GOT3 (cell line): ENCODE results near the gene CDK9.
"Not testable (repeated sequence)": the region's sequence is repeated elsewhere in the genome, so short reads cannot be mapped to it uniquely, and the experiment has no call there.

Experiments used
- DNase-seq: peaks from one replicate; lab custom pipeline; 2025; ENCODE audit warnings: mixed read lengths; lab: John Stamatoyannopoulos, UW

Gene CDK9

GRCh38 chr9:127785933-127786772 is at the start of gene CDK9:
CDK9 (plus strand) TSS chr9:127786034; CDS start chr9:127786149, 115 bp downstream.
- peak; percentile 41 for DNase-seq

- DNase-seq: no peak
Observed at GRCh38 chr9:127738666-127739065, 47.2 kb upstream of the CDK9 start.

DNA sequence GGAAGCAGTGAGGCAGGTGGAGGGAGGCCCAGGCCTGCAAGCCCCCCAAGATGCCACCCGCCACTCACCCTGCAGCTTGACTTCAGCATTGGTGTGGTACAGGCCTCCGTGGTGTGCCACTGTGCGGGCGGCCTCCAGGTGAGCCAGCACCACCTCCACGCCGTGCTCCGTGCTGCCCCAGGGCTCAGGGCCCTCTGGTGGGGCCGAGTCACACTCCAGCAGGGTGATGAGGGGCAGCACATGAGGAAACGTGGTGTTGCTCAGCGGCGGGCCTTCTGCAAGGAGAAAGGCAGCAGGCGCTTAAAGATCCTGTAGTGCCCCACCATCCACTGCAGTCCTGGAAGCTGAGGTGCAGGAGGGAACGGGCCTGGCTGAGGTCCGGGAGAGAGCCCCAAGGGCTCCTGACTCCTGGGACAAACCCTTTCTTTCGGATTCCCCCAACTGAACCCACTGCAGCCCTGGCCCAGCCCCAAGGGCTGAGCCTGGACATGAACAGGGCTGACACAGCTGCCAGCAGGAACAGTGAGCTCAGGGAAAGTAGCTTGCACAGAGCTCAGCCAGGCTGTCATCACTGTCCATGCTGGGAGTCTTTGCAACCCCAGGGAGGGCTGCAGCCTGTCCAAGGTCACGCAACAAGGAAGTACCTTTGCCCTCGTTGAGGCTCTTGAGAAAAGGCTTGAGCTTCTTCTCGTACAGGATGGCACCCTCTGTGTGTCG is 46.1 kb upstream of the CDK9 start:
- no peak for DNase-seq

DNA sequence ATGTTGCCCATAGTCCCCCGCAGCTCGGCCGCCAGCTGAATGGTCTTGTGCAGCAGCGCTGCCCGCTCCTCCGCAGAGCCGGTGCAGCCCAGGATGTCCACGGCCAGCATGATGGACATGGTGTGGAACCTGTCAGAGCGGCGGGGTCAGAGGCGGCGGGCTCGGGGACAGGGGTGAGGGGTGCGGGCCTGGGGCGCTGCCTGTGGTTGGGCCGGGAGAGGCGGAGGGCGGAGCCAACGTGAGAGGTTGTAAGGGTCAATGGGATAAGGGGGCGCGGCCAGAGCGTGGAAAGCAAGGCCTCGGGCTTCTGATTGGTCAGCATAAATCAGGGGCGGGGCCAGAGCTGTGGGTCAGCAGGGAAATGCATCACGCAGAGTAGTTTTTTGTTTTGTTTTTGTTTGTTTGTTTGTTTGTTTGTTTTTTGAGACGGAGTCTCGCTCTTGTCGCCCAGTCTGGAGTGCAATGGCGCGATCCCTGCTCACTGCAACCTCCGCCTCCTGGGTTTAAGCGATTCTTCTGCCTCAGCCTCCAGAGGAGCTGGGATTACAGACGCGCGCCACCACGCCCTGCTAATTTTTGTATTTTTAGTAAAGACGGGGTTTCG is 43.9 kb upstream of the CDK9 start:
- DNase-seq: no peak

- no peak for DNase-seq
Observed at GRCh38 chr9:127742435-127743088, 43.3 kb upstream of the CDK9 start.

GRCh38 chr9:127744398-127745110 is 41.3 kb upstream of the CDK9 start:
- no peak for DNase-seq

GRCh38 chr9:127746959-127747569 is 38.8 kb upstream of the CDK9 start:
- no peak for DNase-seq

- no peak for DNase-seq
Observed at GRCh38 chr9:127749090-127749787, 36.6 kb upstream of the CDK9 start.

- no peak for DNase-seq
Observed at GRCh38 chr9:127751269-127752054, 34.4 kb upstream of the CDK9 start.

DNA sequence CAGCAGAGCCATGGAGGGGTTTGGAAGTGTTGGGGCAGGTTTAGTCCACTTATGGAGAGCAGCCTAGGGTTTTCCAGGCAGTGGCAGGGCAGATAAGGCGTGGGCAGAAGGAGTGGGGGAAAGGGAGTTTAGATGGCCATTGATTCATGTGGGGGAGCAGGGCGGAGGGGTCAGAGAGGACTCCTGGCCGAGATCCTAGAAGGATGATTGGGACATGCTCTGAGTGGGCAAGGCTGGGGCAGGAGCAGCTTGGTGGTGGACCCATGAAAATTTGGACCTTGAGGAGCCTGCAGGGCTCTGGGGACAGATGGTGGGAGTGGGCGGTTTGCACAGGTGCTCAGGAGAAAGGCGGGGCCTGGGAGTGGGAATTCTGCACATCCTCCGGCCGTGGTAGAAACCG is 32.7 kb upstream of the CDK9 start:
- no peak for DNase-seq

- DNase-seq: no peak
Observed at GRCh38 chr9:127753622-127754021, 32.2 kb upstream of the CDK9 start.

DNA sequence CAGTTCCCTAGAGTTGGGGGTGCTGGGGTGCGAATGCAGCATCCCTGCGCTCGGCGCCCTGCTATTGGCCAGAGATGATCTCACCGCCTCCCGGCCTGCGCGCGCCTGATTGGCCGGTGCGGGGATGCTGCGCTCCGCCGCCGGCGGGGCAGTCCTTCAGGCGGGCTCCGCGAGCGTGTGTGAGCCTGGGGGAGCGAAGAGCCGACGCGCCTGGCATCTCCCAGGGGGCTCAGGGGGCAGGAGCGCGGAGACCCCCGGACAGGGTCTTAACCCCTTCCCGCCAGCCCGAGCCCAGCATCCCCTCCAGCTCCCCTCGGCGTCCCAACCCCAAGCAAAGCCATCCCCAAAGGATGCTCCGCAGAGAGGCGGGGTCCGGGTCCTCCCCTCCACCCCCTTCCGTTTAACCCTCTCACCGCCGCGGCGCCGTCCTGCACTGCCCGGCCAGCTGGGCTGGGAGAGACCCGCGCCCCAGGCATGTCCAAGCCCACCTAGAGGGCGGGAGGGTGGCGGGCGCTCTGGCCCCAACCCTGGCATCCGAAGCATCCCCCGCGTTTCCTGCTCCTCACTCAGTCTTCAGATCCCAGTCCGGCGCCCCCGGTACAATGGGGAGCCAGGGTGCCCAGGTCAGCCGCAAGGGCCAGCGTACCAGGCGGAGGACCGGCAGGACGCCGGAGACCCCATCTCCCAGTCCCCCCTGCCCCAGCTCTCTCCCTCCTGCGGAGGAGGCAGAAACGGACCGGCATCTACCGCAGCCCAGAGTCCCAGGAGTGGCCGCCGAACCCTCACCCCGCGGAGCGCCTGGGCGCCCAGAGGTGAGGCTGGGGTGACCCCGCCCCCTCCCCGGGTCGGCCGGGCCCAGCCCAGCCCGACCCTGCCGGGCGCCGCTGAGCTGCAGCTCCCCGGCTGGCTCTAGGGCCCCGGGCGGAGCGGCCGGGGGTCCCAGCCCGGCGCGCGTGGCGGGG is 31.5 kb upstream of the CDK9 start:
- DNase-seq: no peak

DNA sequence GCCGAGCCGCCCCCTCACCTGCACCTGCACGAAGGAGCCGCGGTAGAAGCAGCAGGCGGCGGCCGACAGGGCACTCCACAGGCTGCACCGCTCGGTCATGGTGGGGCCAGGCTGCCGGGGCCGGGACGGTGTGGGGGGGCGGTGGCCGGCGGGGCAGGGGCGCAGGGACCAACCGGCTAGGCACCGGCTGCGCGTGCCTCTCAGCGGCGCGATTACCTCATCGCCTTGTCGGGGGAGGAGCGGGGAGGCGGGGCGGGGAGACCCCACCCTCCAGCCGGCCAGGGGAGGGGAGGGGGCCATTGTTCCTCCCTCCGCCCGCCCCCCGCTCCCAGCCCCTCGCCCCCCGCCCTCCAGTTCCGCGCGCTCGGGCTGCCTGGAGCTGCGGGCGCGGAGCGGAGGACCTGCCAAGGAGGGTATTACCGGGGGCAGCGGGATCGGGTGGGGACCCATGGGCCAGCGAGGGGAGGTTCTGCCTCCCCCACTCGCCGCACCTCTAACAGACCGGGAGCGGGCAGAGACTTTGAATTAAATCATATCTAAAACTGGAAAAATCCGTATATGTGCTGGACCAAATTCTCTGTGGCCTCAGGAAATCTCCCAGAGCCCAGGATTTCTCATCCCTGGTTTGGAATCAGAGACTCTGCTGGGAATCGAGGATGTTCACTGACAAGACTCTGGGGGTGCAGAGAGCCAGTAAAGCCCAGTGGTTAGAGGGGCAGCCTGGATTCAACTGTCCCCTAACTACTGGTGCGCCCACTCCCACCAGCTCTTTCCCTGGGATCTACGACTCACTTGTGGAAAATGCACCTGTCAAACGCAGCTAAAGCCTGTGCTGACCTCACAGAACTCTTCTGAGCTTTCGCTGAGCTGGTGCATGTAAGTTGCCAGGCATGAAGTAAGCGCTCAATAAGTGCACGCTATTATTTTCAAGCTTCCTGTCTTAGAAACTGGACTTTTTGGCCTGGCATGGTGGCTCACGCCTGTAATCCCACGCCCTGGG is 30.5 kb upstream of the CDK9 start:
- DNase-seq: no peak

GRCh38 chr9:127756233-127756632 is 29.6 kb upstream of the CDK9 start:
- no peak for DNase-seq

DNA sequence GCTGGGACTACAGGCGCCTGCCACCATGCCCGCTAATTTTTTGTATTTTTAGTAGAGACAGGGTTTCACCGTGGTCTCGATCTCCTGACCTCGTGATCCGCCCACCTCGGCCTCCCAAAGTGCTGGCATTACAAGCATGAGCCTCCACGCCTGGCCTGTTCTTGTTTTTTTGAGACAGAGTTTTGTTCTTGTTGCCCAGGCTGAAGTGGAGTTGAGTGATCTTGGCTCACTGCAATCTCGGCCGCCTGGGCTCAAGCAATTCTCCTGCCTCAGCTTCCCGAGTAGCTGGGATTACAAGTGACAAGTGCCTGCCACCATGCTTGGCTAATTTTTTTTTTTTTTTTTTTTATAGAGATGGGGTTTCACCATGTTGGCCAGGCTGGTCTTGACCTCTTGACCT is 29.1 kb upstream of the CDK9 start:
- not testable (repeated sequence) for DNase-seq

- DNase-seq: no peak
Observed at GRCh38 chr9:127758843-127759242, 27.0 kb upstream of the CDK9 start.

DNA sequence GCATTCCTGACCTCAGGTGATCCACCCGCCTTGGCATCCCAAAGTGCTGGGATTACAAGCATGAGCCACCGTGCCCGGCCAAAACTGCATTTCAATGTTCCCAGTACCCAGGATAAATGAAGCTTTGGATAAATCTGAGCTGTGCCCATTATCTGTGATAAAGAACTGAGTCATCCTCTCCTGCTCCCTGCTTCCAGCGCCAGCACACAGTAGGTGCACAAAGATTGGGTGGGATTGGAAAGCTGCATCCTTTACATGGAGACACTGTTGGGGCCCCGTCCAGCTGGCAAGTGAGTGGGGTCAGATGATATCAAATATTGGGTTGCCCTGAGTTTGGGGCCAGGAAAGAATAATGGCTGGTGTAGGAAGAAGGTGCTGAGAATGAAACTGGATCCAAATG is 24.8 kb upstream of the CDK9 start:
- DNase-seq: no peak
